ENCODE data around the gene KCTD2.
A peak's percentile ranks its signal among the peaks of the same experiment; 100 is the strongest.
"Not testable (repeated sequence)": the region's sequence is repeated elsewhere in the genome, so short reads cannot be mapped to it uniquely, and the experiment has no call there.

KCTD2 gene, protein sequence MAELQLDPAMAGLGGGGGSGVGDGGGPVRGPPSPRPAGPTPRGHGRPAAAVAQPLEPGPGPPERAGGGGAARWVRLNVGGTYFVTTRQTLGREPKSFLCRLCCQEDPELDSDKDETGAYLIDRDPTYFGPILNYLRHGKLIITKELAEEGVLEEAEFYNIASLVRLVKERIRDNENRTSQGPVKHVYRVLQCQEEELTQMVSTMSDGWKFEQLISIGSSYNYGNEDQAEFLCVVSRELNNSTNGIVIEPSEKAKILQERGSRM

GRCh38 chr17:75046407-75047289 lies at the start of gene KCTD2, which contains the start of gene ATP5PD:
TSS of gene KCTD2 (plus strand) at chr17:75047225. CDS start at chr17:75047251, 26 bp downstream.
TSS of gene ATP5PD (minus strand) at chr17:75046969. CDS start at chr17:75042650, 4,319 bp downstream.
- FAIRE-seq (peak; percentile 99), DNase-seq (ENCODE audit: extremely low spot score, insufficient read length, low read depth) (peak; percentile 96)

DNA sequence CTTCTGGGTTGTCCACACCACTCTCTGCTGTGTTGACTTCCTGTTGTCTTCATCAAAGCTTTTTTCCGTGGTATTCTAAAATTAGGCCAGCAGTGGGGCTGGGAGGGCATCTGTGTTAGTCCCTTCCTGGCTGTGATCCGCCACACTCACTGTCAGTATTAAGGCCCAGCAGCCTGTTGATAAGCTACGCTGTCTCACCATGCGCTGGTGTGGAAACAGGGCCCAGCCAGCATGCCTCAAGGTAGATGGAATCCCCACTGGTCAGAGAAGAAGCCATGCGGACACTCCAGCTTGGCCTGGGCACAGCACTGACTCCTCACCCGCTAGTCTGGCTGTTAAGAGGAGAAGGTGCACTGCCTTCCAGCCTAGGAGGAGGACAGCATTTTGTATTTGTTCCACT lies 48.2 kb upstream of the KCTD2 start:
- DNase-seq (ENCODE audit: extremely low spot score, insufficient read length, low read depth) (no peak), FAIRE-seq (no peak)

GRCh38 chr17:74999523-74999922 lies 47.5 kb upstream of the KCTD2 start:
- DNase-seq (ENCODE audit: extremely low spot score, insufficient read length, low read depth) (no peak), FAIRE-seq (no peak)

GRCh38 chr17:75001915-75002843 lies 44.8 kb upstream of the KCTD2 start:
- FAIRE-seq (no peak), DNase-seq (ENCODE audit: extremely low spot score, insufficient read length, low read depth) (no peak)

GRCh38 chr17:75003070-75003956 lies 43.7 kb upstream of the KCTD2 start:
- FAIRE-seq (no peak), DNase-seq (ENCODE audit: extremely low spot score, insufficient read length, low read depth) (no peak)

- FAIRE-seq (no peak), DNase-seq (ENCODE audit: extremely low spot score, insufficient read length, low read depth) (no peak)
Observed at GRCh38 chr17:75003957-75004355, 43.1 kb upstream of the KCTD2 start.

- no peak for DNase-seq (ENCODE audit: extremely low spot score, insufficient read length, low read depth)
- FAIRE-seq, result no peak
Observed at GRCh38 chr17:75004371-75004770, 42.7 kb upstream of the KCTD2 start.

DNA sequence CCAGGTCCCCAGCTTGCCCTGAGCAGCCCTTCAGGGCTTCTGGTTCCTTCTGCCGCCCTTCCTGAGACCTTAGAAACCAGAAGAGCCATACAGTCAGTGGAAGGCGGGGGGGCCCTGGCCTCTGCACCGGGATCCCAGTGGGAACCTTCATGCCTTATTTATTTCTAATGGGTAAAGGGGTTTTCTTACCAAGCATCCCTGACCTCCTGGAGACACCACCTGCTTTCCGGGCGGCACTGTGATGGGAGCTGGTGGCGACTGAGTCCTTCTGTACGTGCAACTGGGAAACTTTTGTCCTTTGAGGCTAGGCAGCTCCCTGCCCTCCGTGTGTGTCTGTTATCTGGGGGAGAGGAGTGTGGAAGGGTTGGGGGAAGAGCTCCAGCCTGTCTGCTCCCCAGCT lies 41.7 kb upstream of the KCTD2 start:
- FAIRE-seq (no peak), DNase-seq (ENCODE audit: extremely low spot score, insufficient read length, low read depth) (no peak)

GRCh38 chr17:75006084-75006483 lies 40.9 kb upstream of the KCTD2 start:
- FAIRE-seq; DNase-seq (ENCODE audit: extremely low spot score, insufficient read length, low read depth): not testable (repeated sequence)

DNA sequence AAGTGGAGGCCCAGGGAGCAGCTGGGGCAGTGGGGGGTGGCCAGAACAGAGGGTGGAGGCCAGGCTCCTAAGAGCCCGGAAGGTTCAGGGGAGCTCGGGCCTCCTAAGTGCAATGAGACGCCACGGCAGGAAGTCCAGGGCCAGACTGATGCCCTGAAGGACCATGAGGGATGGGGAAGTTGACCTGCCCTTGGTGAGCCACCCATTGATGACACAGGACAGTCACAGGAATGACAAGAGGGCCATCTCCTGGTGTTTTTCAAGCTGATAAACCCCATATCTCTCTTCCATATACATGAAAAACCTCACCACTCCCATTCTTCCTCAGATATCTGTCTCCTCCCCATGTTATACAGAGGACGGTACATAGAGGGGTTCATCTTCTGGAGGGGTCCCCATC lies 40.4 kb upstream of the KCTD2 start:
- DNase-seq (ENCODE audit: extremely low spot score, insufficient read length, low read depth) (no peak), FAIRE-seq (no peak)

DNA sequence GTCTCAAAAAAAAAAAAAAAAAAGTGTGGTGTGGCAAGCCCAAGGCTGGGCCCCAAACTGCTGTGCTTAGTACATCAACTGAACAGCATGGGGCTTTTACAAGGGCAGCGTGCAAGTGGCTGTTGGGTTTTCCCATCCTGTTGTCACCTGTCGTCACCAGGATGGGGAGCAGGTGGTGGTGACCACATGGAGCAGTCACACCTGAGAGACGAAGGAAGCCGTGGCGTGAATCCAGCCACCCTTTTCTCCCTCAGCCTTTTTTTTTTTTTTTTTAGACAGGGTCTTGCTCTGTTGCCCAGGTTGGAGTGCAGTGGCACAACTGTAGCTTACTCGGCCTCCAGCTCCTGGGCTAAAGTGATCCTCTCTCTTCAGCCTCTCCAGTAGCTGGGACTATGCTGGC lies 38.7 kb upstream of the KCTD2 start:
- no peak for DNase-seq (ENCODE audit: extremely low spot score, insufficient read length, low read depth)
- no peak for FAIRE-seq

- no peak for DNase-seq (ENCODE audit: extremely low spot score, insufficient read length, low read depth)
Observed at GRCh38 chr17:75009139-75009724, 37.8 kb upstream of the KCTD2 start.

DNA sequence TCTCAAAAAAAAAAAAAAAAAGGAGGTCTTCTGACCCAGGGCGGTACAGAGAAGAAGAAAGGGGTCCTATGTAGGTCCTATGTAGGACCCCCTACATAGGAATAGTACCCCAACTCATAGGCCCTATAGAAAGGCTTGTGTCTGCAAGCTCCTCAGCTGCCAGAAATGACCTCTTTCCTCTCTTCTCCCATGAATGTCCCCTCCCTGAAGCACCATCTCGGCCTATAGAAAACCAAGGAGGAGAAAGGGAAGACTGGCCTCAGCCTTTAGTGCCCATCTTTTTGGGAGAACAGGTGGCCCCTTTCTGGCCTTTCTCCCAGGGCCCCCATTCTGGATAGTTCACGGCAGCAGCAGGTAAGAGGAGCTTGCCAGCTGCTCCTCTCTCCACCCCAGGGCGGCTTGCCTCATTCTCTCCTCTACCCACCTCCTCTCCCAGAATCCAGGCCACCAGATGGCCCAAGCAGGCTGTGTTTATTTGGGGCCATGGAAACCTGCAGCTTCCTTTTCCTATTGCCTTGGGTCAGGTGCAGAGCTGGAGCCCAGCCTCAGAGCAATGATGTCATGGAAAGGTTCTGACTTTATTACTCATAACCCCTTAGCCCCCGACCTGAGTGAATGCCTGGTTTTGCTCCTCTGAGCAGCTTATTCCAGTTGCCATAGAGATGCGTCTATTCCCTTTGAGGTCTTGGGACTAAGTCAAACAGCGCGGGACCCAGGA lies 36.2 kb upstream of the KCTD2 start:
- FAIRE-seq (no peak), DNase-seq (ENCODE audit: extremely low spot score, insufficient read length, low read depth) (no peak)

More at GRCh38 chr17:75009139-75009724, 37.8 kb upstream of the KCTD2 start:
- FAIRE-seq, result no peak

DNA sequence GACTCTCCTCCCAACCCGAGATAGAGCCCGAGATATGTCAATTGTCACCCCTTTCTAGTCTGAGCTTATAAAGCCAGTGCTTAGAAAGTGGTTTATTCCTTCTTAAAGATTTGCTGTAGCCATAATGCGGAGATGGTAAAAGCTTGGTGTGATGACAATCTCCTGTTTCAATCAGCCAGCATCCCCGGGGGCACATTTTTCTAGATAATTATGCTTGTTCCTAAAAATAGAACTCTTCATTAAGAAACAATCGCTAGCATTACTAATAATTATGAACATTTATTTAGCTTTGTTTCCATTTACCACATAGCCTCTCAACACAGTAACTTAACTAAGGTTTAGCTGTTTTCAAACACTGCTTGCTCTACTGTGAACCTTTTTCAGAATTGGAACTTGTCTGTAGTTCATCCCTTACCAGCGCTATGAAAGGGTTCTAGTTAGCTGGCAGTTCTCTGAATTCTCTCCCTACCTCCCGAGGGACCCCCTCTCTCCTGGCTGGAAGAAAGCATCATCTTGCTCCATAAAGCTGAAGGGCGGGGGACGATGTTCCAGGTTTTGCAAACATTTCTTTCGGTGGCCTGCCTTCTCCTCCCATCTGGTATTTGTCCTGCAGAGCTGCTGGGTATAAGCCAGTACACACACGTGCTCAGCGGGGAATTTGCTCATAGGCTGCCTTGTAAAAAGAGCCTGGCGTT lies 35.5 kb upstream of the KCTD2 start:
- FAIRE-seq (no peak), DNase-seq (ENCODE audit: extremely low spot score, insufficient read length, low read depth) (no peak)

GRCh38 chr17:75012096-75012345 lies 35.0 kb upstream of the KCTD2 start:
- DNase-seq (ENCODE audit: extremely low spot score, insufficient read length, low read depth) (no peak), FAIRE-seq (no peak)

GRCh38 chr17:75012346-75013091 lies 34.5 kb upstream of the KCTD2 start, which contains the start of gene MRPL58:
TSS of gene MRPL58 (plus strand) at chr17:75012670. CDS start at chr17:75012687, 17 bp downstream.
- FAIRE-seq (peak; percentile 73), DNase-seq (ENCODE audit: extremely low spot score, insufficient read length, low read depth) (peak; percentile 91)

DNA sequence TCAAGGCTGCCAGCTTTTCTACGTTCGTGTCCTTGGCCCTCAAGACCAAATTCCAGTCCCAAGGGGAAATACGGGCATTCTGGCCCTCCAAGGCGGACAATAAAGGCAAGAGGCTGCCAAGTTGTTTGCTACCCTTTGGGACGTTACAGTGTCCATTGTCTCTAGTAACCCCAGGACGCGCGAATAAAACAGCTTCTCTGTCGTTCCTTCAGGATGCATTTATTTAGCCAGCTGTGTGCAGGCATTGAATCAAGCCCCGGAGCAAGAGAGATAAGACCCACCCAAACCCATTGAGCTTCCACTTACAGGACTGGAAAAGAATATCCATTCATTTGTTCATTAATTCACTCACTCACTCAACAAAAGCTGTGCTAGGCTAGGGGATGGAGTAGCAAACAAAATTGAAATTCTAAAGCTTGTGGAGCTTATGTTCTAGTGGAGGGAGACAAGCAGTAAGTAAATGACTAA lies 33.9 kb upstream of the KCTD2 start:
- DNase-seq (ENCODE audit: extremely low spot score, insufficient read length, low read depth) (no peak), FAIRE-seq (no peak)

Data from GM18507 (cell line).